NCI-H2107 (cell line): ENCODE results near the gene LRRC25.

ENCODE experiments used
- DNase-seq: peaks from one replicate; lab custom pipeline; 2025; lab: John Stamatoyannopoulos, UW

LRRC25 gene

DNA sequence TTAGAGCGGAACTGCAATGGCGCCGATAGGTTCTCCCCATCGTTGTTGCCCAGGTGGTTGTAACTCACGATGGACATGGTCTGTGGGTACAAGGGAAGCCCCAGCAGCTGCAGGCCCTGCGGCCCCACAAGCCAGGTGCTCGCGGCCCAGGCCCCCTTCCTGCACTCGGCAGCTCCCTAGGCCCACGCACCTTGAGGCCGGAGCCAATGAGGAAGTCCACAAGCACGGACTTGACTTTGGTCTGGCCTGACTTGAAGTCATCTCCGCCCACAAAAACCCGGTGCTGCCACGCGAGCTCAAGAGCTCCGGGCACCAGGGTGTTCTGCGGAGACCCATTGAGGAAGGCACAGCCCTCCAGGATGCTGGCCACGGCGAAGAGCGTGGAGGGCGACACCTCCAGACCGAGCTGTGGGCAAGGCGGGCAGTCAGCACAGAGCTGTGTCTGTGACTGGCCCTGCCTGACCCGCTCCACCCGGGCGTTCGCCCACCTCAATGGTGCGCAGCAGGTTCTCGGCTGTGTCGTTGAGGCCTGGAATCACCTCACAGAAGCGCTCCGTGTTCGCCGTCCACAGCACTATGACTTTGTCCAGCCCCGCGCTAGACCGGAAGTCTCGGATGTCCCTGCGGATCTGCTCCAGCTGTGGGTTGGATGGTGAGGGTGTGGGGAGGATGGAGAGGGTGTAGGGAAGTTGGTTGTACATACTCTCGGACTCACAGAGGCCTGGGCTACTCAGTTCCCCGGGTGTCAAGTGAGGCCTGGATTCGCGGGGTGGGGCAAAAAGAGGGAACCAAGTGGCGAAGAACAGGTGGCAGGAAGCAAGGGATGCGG is 38.6 kb upstream of the LRRC25 start:
- no peak for DNase-seq

GRCh38 chr19:18435178-18435841 is 37.9 kb upstream of the LRRC25 start:
- no peak for DNase-seq

DNA sequence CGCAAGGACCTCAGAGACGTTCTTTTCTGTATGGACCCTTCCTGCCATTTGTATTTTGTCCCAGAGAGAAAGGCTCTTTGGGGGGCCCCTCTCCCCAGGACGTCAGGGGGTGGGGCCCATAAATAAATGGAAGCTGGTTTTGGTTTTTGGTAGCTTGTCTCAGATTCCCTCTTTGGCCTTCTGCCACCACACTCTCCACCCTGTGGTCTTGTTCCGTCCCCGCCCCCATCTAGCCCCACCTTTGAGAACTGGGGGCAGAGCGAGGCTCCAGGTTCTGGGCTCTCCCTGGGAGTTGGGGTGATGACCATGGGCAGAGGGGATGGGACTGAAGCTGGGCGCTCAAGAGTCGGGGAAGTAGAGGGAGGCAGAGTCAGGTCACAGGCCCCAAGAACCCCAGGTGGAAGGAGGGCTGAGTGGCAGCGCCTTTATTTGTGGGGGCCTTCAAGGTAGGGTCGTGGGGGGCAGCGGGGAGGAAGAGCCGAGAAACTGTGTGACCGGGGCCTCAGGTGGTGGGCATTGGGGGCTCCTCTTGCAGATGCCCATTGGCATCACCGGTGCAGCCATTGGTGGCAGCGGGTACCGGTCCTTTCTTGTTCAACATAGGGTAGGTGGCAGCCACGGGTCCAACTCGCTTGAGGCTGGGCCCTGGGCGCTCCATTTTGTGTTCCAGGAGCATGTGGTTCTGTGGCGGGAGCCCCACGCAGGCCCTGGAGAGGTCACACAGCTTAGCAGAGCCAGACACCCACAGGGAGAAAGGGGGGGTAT is 37.2 kb upstream of the LRRC25 start:
- no peak for DNase-seq

DNA sequence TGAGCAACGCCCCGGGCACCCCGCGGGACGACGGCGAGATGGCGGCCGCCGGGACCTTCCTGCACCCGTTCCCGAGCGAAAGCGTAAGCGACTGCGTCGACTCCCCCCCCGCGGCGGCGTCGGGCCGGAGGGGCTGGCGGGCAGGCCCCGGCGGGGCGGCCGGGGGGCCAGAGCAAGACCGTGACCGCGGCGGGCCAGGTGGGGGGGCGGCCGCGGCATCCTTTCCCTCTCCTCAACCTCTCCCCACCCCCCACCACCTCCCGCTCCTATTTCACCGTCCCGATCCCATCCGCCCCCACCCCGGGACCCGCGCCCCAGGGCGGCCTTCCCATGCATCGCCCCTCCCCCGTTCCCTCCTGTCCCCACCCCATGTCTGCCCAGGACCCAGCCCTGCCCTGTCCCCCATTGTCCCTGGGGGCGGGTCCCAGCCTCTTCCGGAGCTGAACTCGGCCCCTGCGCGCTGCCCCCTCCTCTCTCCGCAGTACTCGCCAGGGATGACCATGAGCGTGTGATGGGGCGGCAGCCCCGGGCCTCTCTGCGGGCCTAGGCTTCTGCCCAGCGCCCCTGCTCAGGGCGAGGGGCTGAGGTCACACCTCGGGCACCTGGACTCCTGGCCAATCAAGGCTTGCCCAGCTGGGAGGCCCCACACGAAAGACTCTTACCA is 36.4 kb upstream of the LRRC25 start:
- no peak for DNase-seq

DNA sequence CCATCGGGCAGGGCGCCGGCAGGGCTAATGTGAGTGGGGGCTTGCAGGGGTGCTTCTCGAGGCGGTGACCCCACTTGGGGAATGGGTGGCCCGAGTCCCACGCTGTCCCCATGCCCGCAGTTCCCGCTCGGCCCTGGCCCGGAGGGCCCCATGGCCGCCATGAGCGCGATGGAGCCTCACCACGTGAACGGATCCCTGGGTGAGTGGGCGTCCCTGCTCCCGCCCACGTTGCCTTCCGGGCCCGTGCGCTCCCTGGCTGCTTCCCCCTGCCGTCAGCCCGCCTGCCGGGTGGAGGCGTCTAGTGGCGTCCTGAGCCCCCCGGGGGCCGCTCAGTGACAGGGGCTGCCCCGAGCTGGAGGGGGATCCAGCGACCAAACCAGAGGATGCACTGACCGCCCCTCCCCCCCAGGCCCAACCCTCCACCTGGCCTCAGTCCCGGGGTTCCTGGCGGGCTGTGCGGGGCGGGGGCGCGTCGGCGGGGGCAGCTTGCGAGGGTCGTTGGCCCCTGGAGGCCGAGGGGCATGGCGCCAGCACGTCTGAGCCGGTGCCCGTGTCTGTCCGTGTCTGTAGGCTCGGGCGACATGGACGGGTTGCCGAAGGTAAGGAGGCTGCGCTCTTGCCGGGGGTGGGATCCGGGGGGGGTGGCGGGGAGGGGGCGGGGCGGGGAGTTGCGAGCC is 35.7 kb upstream of the LRRC25 start:
- no peak for DNase-seq

DNA sequence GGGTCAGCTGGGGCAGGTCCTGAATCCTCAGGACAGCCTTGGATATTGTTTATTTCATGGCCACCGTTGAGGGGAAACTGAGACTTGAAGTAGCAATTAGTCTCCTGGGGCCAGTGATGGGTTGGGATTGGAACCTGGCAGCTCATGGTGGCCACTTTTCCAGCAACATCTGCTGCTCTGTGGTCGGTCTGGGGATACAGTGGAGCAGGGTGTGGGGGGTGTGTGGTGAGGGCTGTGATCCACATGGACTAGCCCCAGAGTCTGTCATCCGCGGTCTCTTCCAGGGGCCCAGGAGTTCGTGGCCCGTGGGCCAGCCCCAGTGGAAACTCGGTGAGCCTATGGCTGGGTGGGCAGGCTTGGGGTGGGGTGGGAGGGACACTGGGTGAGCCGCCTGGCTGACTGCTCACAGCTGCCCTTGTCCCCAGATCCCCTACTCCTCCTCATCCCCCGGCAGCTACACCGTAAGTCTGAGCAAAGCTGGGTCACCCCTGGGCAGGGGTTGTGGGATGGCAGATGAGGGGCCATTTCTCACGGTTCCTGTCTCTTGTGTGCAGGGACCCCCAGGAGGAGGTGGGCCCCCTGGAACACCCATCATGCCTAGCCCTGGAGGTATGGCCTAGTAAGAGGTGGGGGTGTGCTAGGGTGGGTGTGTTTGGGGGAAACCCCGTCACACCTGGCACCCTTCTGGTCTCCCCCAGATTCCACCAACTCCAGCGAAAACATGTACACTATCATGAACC is 35.0 kb upstream of the LRRC25 start:
- DNase-seq = no peak

DNA sequence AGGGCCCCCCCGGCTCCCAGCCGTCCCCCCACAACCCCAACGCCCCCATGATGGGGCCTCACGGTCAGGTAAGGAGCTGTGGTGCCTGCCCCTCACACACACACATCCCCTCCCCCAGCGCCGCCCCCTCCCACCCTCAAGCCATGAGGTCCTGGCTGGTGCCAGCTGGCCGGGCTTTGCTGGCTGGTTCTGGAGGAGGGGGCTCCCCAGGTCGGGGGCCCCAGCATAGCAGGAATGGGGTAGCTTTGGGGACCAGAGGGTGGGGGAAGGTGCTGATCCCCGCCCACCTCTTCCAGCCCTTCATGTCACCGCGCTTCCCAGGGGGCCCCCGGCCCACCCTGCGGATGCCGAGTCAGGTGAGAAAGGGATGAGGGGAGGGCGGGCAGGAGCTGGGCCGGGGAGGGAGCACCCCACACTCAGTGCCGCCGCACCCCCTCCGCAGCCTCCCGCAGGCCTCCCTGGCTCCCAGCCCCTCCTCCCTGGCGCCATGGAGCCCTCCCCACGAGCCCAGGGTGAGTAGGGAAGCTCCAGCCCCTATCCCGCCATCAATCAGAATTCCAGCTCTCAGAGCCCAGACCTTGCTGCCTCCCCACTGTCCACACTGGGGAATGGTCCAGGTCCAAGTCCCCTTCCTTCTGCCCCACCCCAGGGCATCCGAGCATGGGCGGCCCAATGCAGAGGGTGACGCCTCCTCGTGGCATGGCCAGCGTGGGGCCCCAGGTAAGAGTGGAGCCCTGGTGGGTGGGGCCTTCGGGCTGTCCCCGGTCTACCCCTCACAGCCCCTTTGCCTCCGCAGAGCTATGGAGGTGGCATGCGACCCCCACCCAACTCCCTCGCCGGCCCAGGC is 34.2 kb upstream of the LRRC25 start:
- no peak for DNase-seq

DNA sequence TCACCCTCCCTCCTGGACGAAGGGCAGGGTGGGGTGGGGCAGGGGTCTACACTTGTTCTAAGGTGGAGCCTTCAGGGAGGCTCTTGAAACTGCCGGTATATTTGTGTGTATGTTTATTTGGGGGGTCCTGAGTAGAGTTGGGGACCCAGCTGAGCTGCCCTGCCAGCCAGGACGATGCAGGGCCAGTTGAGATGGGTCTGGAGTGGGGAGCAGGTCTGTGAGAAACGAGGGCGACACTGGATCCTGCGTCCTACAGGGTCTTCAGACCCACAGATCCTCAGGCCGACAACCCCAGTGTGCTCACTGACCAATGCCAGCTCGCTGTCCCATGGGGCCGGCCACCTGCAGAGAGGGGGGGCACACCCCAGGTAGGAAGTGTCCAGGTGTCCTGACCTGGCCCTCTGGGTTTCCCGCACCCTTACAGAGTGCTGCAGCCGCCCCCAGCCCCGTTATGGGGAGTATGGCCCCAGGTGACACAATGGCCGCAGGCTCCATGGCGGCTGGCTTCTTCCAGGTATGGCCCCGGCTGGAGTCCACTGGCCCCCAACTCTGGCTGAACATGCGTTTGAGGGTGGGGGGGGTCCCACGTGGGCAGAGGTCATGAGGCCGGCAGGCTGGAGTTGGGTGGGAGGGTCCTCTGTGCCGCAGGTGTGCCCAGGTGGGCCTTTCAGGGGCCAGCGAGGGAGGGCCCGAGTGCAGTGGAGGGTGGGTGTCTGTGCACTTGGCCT is 33.2 kb upstream of the LRRC25 start:
- DNase-seq = no peak

DNA sequence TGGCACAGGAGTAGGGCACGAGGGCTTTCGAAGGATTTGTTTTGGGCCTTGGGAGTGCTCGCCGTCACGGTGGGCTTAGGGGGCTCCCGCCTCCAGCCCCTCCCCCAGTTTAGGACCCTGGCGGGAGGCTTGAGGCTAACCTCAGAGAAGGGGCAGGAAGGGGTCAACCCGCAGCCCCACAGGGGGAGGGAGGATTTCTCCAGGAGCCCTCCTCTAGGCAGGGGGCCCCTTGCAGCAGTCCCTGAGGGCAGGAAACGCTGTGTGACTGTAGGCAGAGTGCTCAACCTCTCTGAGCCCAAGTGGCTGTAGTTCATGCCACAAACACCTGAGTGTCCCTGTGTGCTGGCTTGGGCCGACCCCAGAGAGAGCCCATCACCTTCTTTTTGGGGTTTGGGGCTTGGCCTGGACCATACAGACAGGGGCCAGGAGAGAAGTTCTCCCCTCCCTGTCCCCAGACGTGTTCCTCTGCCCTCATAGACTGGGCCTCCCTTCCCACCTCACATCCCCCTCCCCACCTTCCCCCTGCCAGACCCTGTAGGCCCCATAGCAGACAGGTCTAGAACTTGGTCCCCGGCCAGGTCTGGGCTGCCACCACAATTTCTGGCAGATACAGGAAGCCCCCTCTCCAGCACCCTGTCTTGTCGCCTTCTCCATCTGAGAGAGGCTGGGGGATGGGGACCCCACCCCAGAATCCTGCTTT is 32.4 kb upstream of the LRRC25 start:
- DNase-seq = no peak

GRCh38 chr19:18428787-18429674 is 31.6 kb upstream of the LRRC25 start:
- peak; percentile 85 for DNase-seq

DNA sequence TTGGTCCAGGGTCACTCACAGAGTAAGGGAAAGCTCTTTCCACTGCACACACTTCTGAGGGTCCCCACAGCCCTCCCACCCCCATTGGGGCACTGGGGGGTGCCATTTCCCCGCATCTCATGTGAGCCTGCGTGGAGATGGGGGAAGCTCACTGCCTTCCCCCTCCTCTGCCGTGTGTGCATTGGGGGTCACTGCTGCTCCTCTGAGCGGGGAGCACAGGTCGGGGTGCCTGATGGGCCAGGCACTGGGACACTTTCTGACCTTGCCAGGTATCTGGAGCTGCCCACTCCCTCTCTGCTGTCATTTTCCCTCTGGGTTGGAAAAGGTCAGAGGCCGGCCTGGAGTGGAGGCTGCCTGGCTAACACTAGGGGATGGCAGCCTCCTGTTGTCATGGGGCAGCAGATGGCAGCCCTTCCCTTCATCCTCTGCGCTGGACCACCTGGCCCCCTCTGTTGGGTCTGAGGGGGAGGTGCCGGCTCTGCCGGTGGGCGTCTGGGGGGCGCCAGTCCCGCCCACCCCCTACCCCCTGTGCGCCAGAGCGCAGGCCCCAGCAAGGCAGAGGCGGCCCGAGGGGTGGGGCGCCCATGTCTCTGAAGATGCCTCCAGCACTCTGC is 30.9 kb upstream of the LRRC25 start:
- DNase-seq = no peak

DNA sequence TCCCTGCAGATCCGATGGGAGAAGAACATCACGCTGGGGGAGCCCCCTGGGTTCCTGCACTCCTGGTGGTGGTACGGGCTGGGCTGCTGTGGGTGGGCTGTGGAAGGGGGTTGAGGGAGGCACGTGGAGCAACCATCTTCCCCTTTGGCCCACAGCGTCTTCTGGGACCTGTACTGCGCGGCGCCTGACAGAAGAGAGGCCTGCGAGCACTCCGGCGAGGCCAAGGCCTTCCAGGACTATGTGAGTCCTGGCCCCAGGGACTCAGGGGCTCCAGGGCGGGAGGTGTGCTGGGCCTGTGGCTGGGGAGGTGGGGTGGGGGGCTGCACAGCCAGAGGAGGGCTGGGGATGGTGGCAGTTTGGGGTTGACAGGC is 30.3 kb upstream of the LRRC25 start:
- no peak for DNase-seq

DNA sequence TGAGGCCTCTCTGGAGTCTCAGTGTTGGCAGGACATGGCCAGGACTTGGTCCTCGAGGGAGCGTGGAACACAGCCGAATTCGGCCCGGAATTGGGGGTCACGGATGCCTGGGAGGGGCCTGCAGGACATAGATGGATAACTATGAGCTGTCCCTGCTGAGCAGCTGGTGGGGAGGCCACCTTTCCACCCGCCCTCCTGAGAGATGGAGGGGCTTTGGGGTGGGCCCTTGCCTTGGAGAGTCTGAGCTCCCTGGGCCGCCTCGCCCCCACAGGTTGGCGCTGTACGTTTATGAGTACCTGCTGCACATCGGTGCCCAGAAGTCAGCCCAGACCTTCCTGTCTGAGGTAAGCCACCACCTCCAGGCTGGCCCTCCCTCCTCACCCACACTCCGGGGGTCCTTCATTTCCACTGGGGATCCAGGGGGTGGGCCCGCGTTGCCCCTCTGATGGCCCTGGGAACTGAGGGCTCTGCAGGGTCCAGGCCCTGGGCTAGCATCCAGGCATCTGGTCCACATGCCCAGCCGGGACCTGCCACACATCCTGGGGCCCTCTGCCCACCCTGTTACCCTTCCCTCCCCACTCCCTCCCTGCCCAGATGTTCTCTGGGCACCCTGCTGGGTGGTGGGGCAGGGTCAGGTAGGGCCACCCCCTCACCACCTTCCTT is 29.8 kb upstream of the LRRC25 start:
- DNase-seq = no peak

GRCh38 chr19:18426416-18426767 is 29.0 kb upstream of the LRRC25 start:
- DNase-seq = no peak

- no peak for DNase-seq
Observed at GRCh38 chr19:18425515-18426415, 28.3 kb upstream of the LRRC25 start.
